Activated naive CD4-positive, alpha-beta T cell treated with anti-CD3 and anti-CD28 coated beads, Interleukin-2, amount 50 U/mL, for 24 hours (primary cell): ENCODE results near the gene POLE2.
"Not testable (repeated sequence)": the region's sequence is repeated elsewhere in the genome, so short reads cannot be mapped to it uniquely, and the experiment has no call there.

Experiments
- H3K27ac Mint-ChIP-seq: one replicate; pipeline ENCODE4 v1.8.0; 2021; ENCODE audit warnings: mild to moderate bottlenecking, mixed read lengths
- H3K27me3 Mint-ChIP-seq: one replicate; pipeline ENCODE4 v1.8.0; 2021; ENCODE audit warnings: mixed read lengths
- H3K36me3 Mint-ChIP-seq: one replicate; pipeline ENCODE4 v1.8.0; 2021; ENCODE audit warnings: mixed read lengths
- H3K4me1 Mint-ChIP-seq: one replicate; pipeline ENCODE4 v1.8.0; 2021; ENCODE audit warnings: mixed read lengths
- H3K4me3 Mint-ChIP-seq: one replicate; pipeline ENCODE4 v1.8.0; 2021; ENCODE audit warnings: mild to moderate bottlenecking, mixed read lengths
- H3K9me3 Mint-ChIP-seq: one replicate; pipeline ENCODE4 v1.8.0; 2021; ENCODE audit warnings: mixed read lengths

Gene POLE2

GRCh38 chr14:49687942-49688700, at the start of gene POLE2:
Gene POLE2 (minus strand): TSS chr14:49688214. CDS start chr14:49688203, 11 bp downstream.
- Mint-ChIP-seq H3K36me3 (no peaks in the 10 kb centered on the region), H3K4me1 (peaks cover 34% of the 10 kb centered on the region), H3K9me3 (no peaks in the 10 kb centered on the region), H3K4me3 (peak within 1 kb of the TSS; percentile 89), H3K27me3 (no peaks in the 10 kb centered on the region), H3K27ac (peak within 1 kb of the TSS; percentile 86)

- H3K27me3 Mint-ChIP-seq, H3K4me1 Mint-ChIP-seq, H3K9me3 Mint-ChIP-seq, H3K4me3 Mint-ChIP-seq, H3K36me3 Mint-ChIP-seq, H3K27ac Mint-ChIP-seq: not testable (repeated sequence)
Measured at GRCh38 chr14:49735669-49736068, 47.7 kb upstream of the POLE2 start.

- H3K4me3 Mint-ChIP-seq: no peak overlapping the region
Measured at GRCh38 chr14:49733836-49734235, 45.8 kb upstream of the POLE2 start.

GRCh38 chr14:49732896-49733295, 44.9 kb upstream of the POLE2 start:
- H3K4me1 Mint-ChIP-seq: no peaks in the 10 kb centered on the region

More at GRCh38 chr14:49733836-49734235, 45.8 kb upstream of the POLE2 start:
- Mint-ChIP-seq H3K27ac (no peak overlapping the region), H3K36me3 (peaks cover 13% of the 10 kb centered on the region), H3K9me3 (no peaks in the 10 kb centered on the region), H3K4me1 (no peaks in the 10 kb centered on the region), H3K27me3 (no peaks in the 10 kb centered on the region)

GRCh38 chr14:49727171-49727570, 39.2 kb upstream of the POLE2 start:
- H3K4me3 Mint-ChIP-seq: no peak overlapping the region

More at GRCh38 chr14:49732896-49733295, 44.9 kb upstream of the POLE2 start:
- no peak overlapping the region for H3K27ac Mint-ChIP-seq
- no peaks in the 10 kb centered on the region for H3K9me3 Mint-ChIP-seq
- H3K36me3 Mint-ChIP-seq: peaks cover 16% of the 10 kb centered on the region
- no peaks in the 10 kb centered on the region for H3K27me3 Mint-ChIP-seq
- no peak overlapping the region for H3K4me3 Mint-ChIP-seq

GRCh38 chr14:49721733-49722435, 33.9 kb upstream of the POLE2 start:
- peaks cover 27% of the 10 kb centered on the region for H3K36me3 Mint-ChIP-seq
- H3K4me3 Mint-ChIP-seq, H3K4me1 Mint-ChIP-seq, H3K27ac Mint-ChIP-seq, H3K9me3 Mint-ChIP-seq, H3K27me3 Mint-ChIP-seq: not testable (repeated sequence)

More at GRCh38 chr14:49727171-49727570, 39.2 kb upstream of the POLE2 start:
- no peaks in the 10 kb centered on the region for H3K27me3 Mint-ChIP-seq
- H3K4me1 Mint-ChIP-seq: no peaks in the 10 kb centered on the region
- H3K9me3 Mint-ChIP-seq: no peaks in the 10 kb centered on the region
- no peak overlapping the region for H3K27ac Mint-ChIP-seq
- H3K36me3 Mint-ChIP-seq: peaks cover 13% of the 10 kb centered on the region

GRCh38 chr14:49720744-49721143, 32.7 kb upstream of the POLE2 start:
- Mint-ChIP-seq H3K36me3 (peaks cover 30% of the 10 kb centered on the region), H3K27ac (no peak overlapping the region), H3K27me3 (no peaks in the 10 kb centered on the region), H3K4me1 (no peaks in the 10 kb centered on the region), H3K9me3 (peaks cover 7% of the 10 kb centered on the region), H3K4me3 (no peak overlapping the region)

GRCh38 chr14:49710993-49711392, 23.0 kb upstream of the POLE2 start:
- not testable (repeated sequence) for H3K27me3 Mint-ChIP-seq, H3K36me3 Mint-ChIP-seq, H3K27ac Mint-ChIP-seq, H3K4me3 Mint-ChIP-seq, H3K9me3 Mint-ChIP-seq
- peaks cover 12% of the 10 kb centered on the region for H3K4me1 Mint-ChIP-seq

GRCh38 chr14:49704471-49704870, 16.5 kb upstream of the POLE2 start:
- H3K4me3 Mint-ChIP-seq, H3K27me3 Mint-ChIP-seq, H3K27ac Mint-ChIP-seq, H3K9me3 Mint-ChIP-seq, H3K36me3 Mint-ChIP-seq: not testable (repeated sequence)
- H3K4me1 Mint-ChIP-seq: peaks cover 19% of the 10 kb centered on the region

- Mint-ChIP-seq H3K4me1 (peaks cover 19% of the 10 kb centered on the region), H3K27ac (no peak overlapping the region), H3K4me3 (no peak overlapping the region), H3K27me3 (no peaks in the 10 kb centered on the region), H3K36me3 (peaks cover 4% of the 10 kb centered on the region), H3K9me3 (no peaks in the 10 kb centered on the region)
Measured at GRCh38 chr14:49703965-49704364, 16.0 kb upstream of the POLE2 start.

- Mint-ChIP-seq H3K4me1 (peaks cover 19% of the 10 kb centered on the region), H3K36me3 (peaks cover 4% of the 10 kb centered on the region), H3K27ac (no peak overlapping the region), H3K27me3 (no peaks in the 10 kb centered on the region), H3K4me3 (no peak overlapping the region), H3K9me3 (no peaks in the 10 kb centered on the region)
Measured at GRCh38 chr14:49702725-49703124, 14.7 kb upstream of the POLE2 start.

- Mint-ChIP-seq H3K4me1 (peaks cover 38% of the 10 kb centered on the region), H3K4me3 (peak overlapping the region; percentile 85)
- H3K27ac Mint-ChIP-seq, H3K36me3 Mint-ChIP-seq, H3K9me3 Mint-ChIP-seq, H3K27me3 Mint-ChIP-seq: not testable (repeated sequence)
Measured at GRCh38 chr14:49693735-49694124, 5.7 kb upstream of the POLE2 start.

GRCh38 chr14:49692811-49693734, 5.1 kb upstream of the POLE2 start, which contains the start of gene KLHDC1:
Gene KLHDC1 (plus strand): TSS chr14:49693120. CDS start chr14:49693195, 75 bp downstream.
- H3K27me3 Mint-ChIP-seq: no peaks in the 10 kb centered on the region
- H3K4me1 Mint-ChIP-seq: peaks cover 43% of the 10 kb centered on the region
- no peaks in the 10 kb centered on the region for H3K36me3 Mint-ChIP-seq
- H3K27ac Mint-ChIP-seq: peak within 1 kb of the TSS; percentile 94
- H3K4me3 Mint-ChIP-seq: peak within 1 kb of the TSS; percentile 85
- H3K9me3 Mint-ChIP-seq: no peaks in the 10 kb centered on the region

- H3K27ac Mint-ChIP-seq: peak overlapping the region; percentile 94
- no peaks in the 10 kb centered on the region for H3K27me3 Mint-ChIP-seq
- no peaks in the 10 kb centered on the region for H3K9me3 Mint-ChIP-seq
- no peaks in the 10 kb centered on the region for H3K36me3 Mint-ChIP-seq
- peaks cover 46% of the 10 kb centered on the region for H3K4me1 Mint-ChIP-seq
- H3K4me3 Mint-ChIP-seq: peak overlapping the region; percentile 85
Measured at GRCh38 chr14:49692193-49692757, 4.3 kb upstream of the POLE2 start.

GRCh38 chr14:49691031-49691430, 3.0 kb upstream of the POLE2 start:
- H3K27me3 Mint-ChIP-seq: no peaks in the 10 kb centered on the region
- H3K4me1 Mint-ChIP-seq: peaks cover 48% of the 10 kb centered on the region
- H3K4me3 Mint-ChIP-seq: no peak overlapping the region
- H3K9me3 Mint-ChIP-seq: no peaks in the 10 kb centered on the region
- H3K27ac Mint-ChIP-seq: peak overlapping the region; percentile 25
- H3K36me3 Mint-ChIP-seq: no peaks in the 10 kb centered on the region
